Activated T-helper 17 cell treated with anti-CD3 and anti-CD28 coated beads, Interleukin-2, amount 50 U/mL, for 72 hours (primary cell): ENCODE data around the gene COQ3. TPM values are rescaled to one million over a fixed set of nuclear protein-coding genes. Genes with fewer than 3 reads are reported as not detected.
A peak's percentile ranks its signal among the peaks of the same experiment; 100 is the strongest.

ENCODE experiments used
- ATAC-seq: fragments of 150-1000 bp; cut with Tn5 transposase; replicated peaks from 2 replicates; pipeline ENCODE4 v1.10.0; 2021; ENCODE audit warnings: mild to moderate bottlenecking, moderate library complexity
- H3K27ac Mint-ChIP-seq: one replicate; pipeline ENCODE4 v1.8.0; 2022; ENCODE audit warnings: mixed read lengths
- H3K27me3 Mint-ChIP-seq: one replicate; pipeline ENCODE4 v1.8.0; 2022; ENCODE audit warnings: mixed read lengths
- H3K36me3 Mint-ChIP-seq: one replicate; pipeline ENCODE4 v1.8.0; 2022; ENCODE audit warnings: low read depth, mild to moderate bottlenecking, mixed read lengths
- H3K4me1 Mint-ChIP-seq: one replicate; pipeline ENCODE4 v1.8.0; 2022; ENCODE audit warnings: mixed read lengths
- H3K4me3 Mint-ChIP-seq: one replicate; pipeline ENCODE4 v1.8.0; 2022; ENCODE audit warnings: mild to moderate bottlenecking, mixed read lengths
- H3K9me3 Mint-ChIP-seq: one replicate; pipeline ENCODE4 v1.8.0; 2022; ENCODE audit warnings: mixed read lengths
- total RNA-seq, 2 donors: library from RNA; stranded (reverse); gene quantifications; one replicate each; pipeline ENCODE4 v1.2.3, GENCODE V29; 2022

COQ3 gene, protein sequence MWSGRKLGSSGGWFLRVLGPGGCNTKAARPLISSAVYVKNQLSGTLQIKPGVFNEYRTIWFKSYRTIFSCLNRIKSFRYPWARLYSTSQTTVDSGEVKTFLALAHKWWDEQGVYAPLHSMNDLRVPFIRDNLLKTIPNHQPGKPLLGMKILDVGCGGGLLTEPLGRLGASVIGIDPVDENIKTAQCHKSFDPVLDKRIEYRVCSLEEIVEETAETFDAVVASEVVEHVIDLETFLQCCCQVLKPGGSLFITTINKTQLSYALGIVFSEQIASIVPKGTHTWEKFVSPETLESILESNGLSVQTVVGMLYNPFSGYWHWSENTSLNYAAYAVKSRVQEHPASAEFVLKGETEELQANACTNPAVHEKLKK
- 1 to 10 TPM; 3.0 to 6.9 TPM for total RNA-seq

DNA sequence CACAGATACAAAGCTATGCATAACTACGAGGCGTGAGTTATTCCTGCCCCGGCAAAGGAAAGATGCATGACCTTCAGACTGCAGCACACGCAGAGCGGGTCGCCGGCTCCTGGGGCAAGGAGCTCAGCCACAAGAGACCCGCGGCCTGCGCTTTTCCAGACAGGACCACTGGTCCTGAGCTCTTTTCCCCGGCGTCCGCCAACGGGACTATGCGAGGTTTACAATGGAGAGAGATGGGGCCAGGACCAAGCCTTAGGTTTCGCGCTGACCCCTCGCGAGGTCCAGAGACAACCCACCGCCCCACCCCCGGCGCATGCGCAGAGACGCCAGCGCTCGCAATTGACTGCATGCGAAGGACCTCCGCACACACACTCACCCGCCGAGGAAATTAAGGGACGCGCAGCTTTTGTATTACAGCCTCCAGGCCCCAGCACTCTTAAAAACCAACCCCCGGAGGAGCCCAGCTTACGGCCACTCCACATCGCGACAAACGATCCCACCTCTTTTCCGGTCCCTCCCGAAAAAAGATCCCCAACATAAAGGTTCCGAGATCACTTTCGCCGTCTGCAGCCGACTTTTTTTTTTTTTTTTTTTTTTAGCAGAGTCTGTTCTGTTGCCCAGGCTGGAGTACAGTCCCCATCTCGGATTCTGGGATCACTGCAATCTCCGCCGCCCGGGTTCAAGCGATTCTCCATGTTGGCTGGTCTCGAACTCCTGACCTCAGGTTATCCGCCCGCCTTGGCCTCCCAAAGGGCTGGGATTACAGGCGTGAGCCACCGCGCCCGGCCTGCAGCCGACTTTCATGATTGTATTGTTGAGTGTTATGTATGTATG lies at the start of gene COQ3:
Gene COQ3 (minus strand): TSS at position 498 of the 834 bp plus-strand sequence. CDS start 16 bp downstream, at position 482.
- Mint-ChIP-seq H3K36me3 (peaks cover 18% of the 10 kb centered on the region), H3K4me3 (peak within 1 kb of the TSS; percentile 90), H3K9me3 (no peaks in the 10 kb centered on the region), H3K27ac (peak within 1 kb of the TSS; percentile 84), H3K27me3 (no peaks in the 10 kb centered on the region), H3K4me1 (no peaks in the 10 kb centered on the region)
- ATAC-seq = peak; percentile 90

- no peak overlapping the region for H3K4me3 Mint-ChIP-seq
- H3K36me3 Mint-ChIP-seq = peaks cover 36% of the 10 kb centered on the region
- H3K9me3 Mint-ChIP-seq = no peaks in the 10 kb centered on the region
- no peak for ATAC-seq
- no peaks in the 10 kb centered on the region for H3K27me3 Mint-ChIP-seq
- no peak overlapping the region for H3K27ac Mint-ChIP-seq
- no peaks in the 10 kb centered on the region for H3K4me1 Mint-ChIP-seq
Measured at GRCh38 chr6:99434702-99435530, 40.9 kb upstream of the COQ3 start.

DNA sequence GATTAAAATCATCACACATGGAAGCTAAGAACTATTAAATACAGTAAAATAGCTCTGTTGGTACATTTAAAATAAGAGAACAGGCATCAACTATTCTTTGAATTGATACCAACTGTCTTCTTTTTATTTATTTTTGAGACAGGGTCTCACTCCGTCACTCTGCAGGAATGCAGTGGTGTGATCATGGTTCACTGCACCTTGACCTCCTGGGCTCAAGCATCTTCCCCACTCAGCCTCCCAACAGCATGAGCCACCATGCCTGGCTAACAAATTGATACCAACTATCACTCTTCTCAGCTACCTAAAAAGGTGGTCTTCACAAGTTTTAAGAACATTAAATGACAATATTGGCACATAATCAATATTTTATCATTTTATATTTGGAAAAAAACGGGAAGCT lies 38.9 kb upstream of the COQ3 start:
- Mint-ChIP-seq H3K9me3 (no peaks in the 10 kb centered on the region), H3K27ac (no peak overlapping the region), H3K27me3 (no peaks in the 10 kb centered on the region), H3K4me3 (no peak overlapping the region), H3K36me3 (peaks cover 28% of the 10 kb centered on the region), H3K4me1 (peaks cover 5% of the 10 kb centered on the region)
- ATAC-seq = no peak

- Mint-ChIP-seq H3K27me3 (no peaks in the 10 kb centered on the region), H3K4me1 (peaks cover 5% of the 10 kb centered on the region), H3K4me3 (no peak overlapping the region), H3K36me3 (peaks cover 32% of the 10 kb centered on the region), H3K9me3 (no peaks in the 10 kb centered on the region), H3K27ac (no peak overlapping the region)
- no peak for ATAC-seq
Measured at GRCh38 chr6:99431901-99432300, 37.9 kb upstream of the COQ3 start.

DNA sequence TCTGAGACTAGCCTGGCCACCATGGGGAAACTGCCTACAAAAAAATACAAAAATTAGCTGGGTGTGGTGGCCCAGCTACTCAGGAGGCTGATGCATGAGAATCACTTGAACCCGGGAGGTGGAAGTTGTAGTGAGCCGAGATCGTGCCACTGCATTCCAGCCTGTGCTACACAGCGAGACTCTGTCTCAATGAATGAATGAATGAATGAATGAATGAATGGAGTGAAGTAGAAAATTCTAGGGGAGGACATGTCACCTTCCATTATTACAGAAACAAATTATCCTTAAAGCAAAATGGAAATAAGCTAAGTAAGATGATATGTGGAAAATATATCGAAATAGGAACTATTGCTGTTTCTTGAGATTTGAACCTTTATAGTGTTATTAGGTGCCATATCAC lies 34.0 kb upstream of the COQ3 start:
- Mint-ChIP-seq H3K4me3 (peak overlapping the region; percentile 86), H3K36me3 (peaks cover 63% of the 10 kb centered on the region), H3K9me3 (no peaks in the 10 kb centered on the region), H3K4me1 (peaks cover 22% of the 10 kb centered on the region), H3K27ac (no peak overlapping the region), H3K27me3 (no peaks in the 10 kb centered on the region)
- ATAC-seq = no peak

- ATAC-seq = no peak
- peaks cover 31% of the 10 kb centered on the region for H3K4me1 Mint-ChIP-seq
- H3K27me3 Mint-ChIP-seq = no peaks in the 10 kb centered on the region
Measured at GRCh38 chr6:99426451-99426757, 32.4 kb upstream of the COQ3 start.

GRCh38 chr6:99425647-99426450 lies 31.9 kb upstream of the COQ3 start:
- Mint-ChIP-seq H3K9me3 (no peaks in the 10 kb centered on the region), H3K36me3 (peaks cover 76% of the 10 kb centered on the region), H3K27ac (peak overlapping the region; percentile 97), H3K27me3 (no peaks in the 10 kb centered on the region), H3K4me1 (peaks cover 37% of the 10 kb centered on the region), H3K4me3 (peak overlapping the region; percentile 86)
- peak; percentile 53 for ATAC-seq

More at GRCh38 chr6:99426451-99426757, 32.4 kb upstream of the COQ3 start:
- Mint-ChIP-seq H3K9me3 (no peaks in the 10 kb centered on the region), H3K4me3 (peak overlapping the region; percentile 86), H3K27ac (peak overlapping the region; percentile 97), H3K36me3 (peaks cover 76% of the 10 kb centered on the region)

GRCh38 chr6:99424761-99425646 lies 31.0 kb upstream of the COQ3 start, which contains the start of gene PNISR:
PNISR (minus strand) TSS chr6:99425308; CDS start chr6:99414659, 10,649 bp downstream.
- peak within 1 kb of the TSS; percentile 86 for H3K4me3 Mint-ChIP-seq
- peak within 1 kb of the TSS; percentile 97 for H3K27ac Mint-ChIP-seq
- no peaks in the 10 kb centered on the region for H3K27me3 Mint-ChIP-seq
- H3K4me1 Mint-ChIP-seq = peaks cover 42% of the 10 kb centered on the region
- ATAC-seq = peak; percentile 91
- H3K9me3 Mint-ChIP-seq = no peaks in the 10 kb centered on the region
- peaks cover 81% of the 10 kb centered on the region for H3K36me3 Mint-ChIP-seq

DNA sequence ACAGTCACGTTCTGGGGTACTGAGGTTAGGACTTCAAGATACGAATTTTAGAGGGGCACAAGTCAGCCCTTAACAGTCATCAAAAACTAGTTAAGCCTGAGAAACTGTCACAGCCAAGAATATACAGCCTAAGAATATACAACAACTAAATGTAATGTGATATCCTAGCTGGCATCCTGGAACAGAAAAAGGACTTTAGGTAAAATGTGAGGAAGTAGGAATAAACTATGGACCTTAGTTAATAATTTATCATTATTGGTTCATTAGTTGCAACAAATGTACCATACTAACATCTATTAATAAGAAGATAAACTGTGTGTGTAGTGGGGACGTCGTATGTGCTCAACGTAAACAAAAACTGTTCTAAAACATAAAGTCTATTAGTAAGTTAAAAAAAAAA lies 30.0 kb upstream of the COQ3 start:
- Mint-ChIP-seq H3K27ac (peak overlapping the region; percentile 97), H3K27me3 (no peaks in the 10 kb centered on the region), H3K9me3 (no peaks in the 10 kb centered on the region), H3K36me3 (peaks cover 81% of the 10 kb centered on the region), H3K4me3 (peak overlapping the region; percentile 86), H3K4me1 (peaks cover 42% of the 10 kb centered on the region)
- ATAC-seq = no peak

DNA sequence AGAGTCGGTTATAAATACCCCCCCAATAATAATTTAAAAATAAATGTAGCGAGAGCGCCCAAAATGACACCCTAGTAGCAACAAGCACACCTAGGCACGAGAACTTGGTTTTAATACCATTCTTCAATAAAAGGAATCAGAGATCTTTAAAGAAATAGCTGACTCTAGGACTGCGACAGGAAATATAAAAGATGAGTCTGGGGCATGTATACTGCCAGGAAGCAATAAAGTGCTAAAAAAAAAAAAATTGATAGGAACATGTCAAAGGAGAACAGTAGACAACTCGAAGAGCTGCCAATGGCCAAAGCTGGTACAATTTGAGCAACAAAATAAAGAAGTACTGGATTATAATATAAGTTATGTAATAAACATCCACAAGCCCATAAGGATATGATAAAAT lies 28.9 kb upstream of the COQ3 start:
- no peaks in the 10 kb centered on the region for H3K9me3 Mint-ChIP-seq
- ATAC-seq = no peak
- peaks cover 42% of the 10 kb centered on the region for H3K4me1 Mint-ChIP-seq
- H3K27me3 Mint-ChIP-seq = no peaks in the 10 kb centered on the region
- peaks cover 80% of the 10 kb centered on the region for H3K36me3 Mint-ChIP-seq
- peak overlapping the region; percentile 86 for H3K4me3 Mint-ChIP-seq
- no peak overlapping the region for H3K27ac Mint-ChIP-seq

DNA sequence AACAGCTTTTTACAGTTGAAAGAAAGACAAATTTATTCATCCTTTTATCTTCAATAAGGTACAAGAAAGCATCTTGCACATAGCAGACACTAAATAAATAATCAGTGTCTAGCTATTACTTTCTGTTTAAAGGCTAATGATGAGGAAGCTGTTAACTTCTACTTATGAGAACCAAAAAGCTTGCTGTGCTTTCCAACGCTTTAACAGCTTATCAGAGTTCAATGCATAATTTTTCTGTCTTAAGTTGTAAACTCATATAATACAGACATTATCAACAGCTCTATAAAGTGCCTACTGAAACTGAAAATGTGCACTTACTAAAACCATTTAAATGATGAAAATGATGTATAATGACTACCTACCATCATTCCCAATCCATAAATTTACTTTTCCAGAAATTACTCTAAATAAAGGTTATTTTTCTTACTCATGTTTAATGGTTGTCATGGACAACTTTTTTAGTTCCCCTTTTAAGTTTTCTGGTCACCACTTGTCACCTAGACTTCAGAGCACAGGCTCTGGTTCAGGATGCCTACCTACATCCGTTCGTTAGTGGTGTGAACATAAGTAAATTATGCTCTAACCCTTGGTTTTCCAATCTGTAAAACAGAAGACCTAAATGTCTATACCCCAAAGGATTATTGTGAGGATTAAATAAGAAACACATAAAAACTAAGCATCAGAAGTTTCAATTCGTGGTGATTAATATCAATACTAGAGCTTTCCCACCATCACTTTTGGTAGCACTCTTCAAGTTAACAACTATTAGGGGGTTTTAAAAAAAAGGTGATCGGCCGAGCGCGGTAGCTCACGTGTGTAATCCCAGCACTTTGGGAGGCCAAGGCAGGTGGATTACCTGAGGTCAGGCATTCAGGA lies 23.1 kb upstream of the COQ3 start:
- peak; percentile 52 for ATAC-seq
- no peaks in the 10 kb centered on the region for H3K27me3 Mint-ChIP-seq
- H3K27ac Mint-ChIP-seq = no peak overlapping the region
- H3K4me1 Mint-ChIP-seq = peaks cover 23% of the 10 kb centered on the region
- no peaks in the 10 kb centered on the region for H3K9me3 Mint-ChIP-seq
- peaks cover 75% of the 10 kb centered on the region for H3K36me3 Mint-ChIP-seq
- H3K4me3 Mint-ChIP-seq = peak overlapping the region; percentile 48

DNA sequence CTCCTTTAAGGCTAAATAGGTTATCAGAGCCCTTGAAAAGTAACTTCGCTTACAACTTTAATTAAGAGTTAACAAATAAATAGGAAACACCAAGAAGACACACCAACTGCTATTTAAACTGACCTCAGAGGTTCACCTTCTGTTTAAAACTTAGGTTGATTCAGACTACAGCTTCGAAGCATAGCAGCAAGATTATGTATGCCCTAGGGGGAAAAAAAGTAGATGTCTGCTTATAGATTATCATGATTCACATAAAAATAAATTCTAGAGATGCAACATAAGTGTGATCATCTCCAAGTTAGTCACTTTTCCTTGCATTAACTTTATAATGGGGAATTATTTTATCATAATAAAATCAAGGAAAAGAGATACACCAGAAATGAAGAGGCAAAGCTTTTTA lies 22.2 kb upstream of the COQ3 start:
- no peak overlapping the region for H3K27ac Mint-ChIP-seq
- H3K27me3 Mint-ChIP-seq = no peaks in the 10 kb centered on the region
- H3K4me3 Mint-ChIP-seq = no peak overlapping the region
- no peak for ATAC-seq
- H3K9me3 Mint-ChIP-seq = no peaks in the 10 kb centered on the region
- peaks cover 75% of the 10 kb centered on the region for H3K36me3 Mint-ChIP-seq
- H3K4me1 Mint-ChIP-seq = peaks cover 20% of the 10 kb centered on the region
